HCEC 1CT (cell line): ENCODE data around the gene TMEM238.
"Not testable (repeated sequence)": the region's sequence is repeated elsewhere in the genome, so short reads cannot be mapped to it uniquely, and the experiment has no call there.

Experiments
- DNase-seq: peaks from one replicate; pipeline ENCODE4 v3.0.0-alpha.2; 2017

The TMEM238 gene

DNA sequence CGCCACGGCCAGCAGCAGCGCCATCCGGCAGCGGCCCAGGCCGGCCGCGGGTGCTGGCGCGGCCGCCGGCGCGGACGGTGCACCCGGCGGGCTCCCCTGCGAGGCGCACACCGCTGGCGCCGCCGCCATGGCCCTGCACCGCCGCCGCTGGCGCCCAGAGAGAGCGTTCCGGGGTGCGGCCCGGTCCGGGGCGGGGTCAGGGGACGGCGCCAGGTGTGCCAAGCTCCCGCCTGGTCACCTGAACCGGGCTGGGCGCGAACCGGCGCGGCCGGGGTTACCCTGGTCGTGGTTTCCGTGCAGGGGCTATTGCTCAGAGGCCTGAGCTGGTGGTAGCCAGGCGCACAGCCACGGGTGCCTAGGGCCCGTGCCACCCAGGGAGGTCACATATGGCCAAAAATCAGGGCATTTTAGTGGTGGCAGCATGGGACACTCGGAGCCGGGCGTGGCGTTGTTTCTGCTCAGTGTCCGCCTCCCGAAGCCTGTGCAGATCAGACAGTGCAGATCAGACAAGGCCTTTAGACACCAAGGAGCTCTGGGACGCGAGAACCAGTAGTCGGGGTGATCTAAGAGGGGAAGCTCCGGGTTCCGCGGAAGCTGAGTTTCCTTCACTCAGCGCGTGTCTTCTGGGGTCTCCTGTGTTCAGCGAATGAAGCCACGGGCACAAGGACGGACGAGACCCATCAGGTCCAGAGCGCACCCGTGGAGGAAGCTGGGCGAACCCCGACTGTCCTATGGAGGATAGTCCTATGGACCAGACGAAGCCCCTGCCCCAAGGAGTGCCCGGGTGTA is at the start of gene TMEM238:
TMEM238 (minus strand) TSS at position 162 of the 789 bp plus-strand sequence; CDS start at position 129, 33 bp downstream.
- DNase-seq, result no peak

DNA sequence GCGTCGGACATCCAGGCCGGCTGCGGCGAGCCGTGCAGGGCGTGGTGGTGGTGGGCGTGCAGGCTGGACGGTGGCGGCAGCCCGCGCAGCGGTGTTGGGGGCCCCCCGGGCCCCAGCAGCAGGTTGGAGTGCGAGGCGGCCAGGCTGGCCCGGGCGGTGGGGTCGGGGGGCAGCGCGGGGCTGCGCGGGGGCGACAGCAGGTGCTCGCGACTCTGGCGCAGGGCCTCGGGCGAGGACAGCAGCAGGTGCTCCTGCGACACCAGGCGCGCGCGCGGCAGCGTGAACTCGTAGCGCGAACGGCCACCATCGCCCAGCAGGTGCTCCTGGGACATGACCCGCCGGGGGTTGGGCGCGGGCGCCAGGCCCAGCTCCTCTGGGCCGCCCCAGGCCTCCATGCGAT is 49.2 kb upstream of the TMEM238 start:
- DNase-seq, result no peak

- DNase-seq, result no peak
These were observed 48.3 kb upstream of the TMEM238 start for GRCh38 chr19:55432241-55432959.

DNA sequence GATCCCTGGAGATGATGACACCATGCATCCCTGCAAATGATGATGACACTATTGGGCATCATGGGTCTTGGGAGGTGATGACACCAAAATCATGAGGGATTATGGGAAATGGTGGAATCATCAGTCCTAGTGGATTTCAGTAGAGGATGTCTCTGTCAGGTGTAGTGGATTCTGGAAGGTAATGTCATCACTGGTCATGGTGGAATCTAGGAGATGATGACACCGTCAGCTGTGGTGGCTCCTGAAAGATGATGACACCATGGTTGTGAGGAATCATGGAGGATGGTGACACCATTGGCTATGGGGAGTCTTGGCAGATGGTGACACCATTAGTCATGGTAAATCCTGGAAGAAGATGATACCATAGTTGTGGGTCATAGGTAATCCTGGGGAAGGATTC is 47.1 kb upstream of the TMEM238 start:
- DNase-seq, result no peak

GRCh38 chr19:55426042-55426441 is 42.0 kb upstream of the TMEM238 start:
- DNase-seq, result no peak

DNA sequence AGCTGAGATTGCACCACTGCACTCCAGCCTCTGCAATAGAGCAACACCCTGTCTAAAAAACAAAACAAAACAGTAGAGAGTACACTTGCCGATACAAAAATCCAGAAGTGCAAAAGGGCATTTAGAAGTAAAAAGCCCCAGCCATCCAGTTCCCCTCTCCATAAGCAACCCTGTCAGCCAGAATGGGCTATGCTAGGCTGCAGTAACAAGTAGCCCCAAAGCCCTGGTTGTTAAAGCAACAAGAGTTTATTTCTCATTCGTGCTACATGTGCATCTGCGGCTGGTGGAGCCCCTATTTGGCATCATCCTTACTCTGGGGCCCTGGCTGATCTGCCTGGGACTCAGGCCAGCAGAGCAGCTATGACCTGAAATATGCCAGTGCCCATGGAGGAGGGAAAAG is 40.4 kb upstream of the TMEM238 start:
- DNase-seq, result no peak

DNA sequence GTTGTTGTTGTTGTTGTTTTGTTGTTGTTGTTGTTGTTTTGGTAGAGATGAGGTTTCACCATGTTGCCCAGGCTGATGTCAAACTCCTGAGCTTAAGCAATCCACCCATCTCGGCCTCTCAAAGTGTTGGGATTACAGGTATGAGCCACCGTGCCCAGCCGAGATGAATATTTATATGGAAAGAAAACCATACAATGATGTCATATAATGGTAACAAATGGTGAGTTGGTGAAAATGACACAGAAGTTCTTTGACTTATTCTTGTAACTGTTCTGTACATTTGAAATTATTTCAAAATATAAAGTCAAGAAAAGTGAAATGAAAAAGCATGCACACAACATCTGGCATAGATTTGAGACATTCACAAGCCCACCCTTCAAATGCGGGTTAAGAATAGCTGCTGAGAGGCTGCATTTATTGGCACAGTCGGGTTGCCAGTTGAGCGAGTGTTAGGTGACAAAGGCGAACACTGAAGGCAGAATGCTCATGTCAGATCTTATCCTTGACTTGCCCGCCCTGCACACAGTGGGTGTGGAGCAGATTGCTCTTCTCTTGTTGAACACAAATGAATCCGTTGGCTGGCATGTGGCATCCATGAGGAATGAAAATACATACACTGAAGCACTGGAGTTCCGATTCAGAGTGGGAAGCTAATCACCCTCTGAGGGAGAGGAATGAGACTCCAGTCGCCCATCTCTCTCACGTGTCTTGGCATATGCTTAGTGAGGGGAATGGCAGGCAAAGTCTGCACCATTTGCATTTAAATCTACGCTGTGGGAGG is 39.3 kb upstream of the TMEM238 start:
- DNase-seq, result no peak

GRCh38 chr19:55421281-55421680 is 37.2 kb upstream of the TMEM238 start:
- not testable (repeated sequence) for DNase-seq

GRCh38 chr19:55419624-55420236 is 35.6 kb upstream of the TMEM238 start:
- no peak for DNase-seq

- DNase-seq, result no peak
These were observed 35.0 kb upstream of the TMEM238 start for GRCh38 chr19:55419103-55419502.

DNA sequence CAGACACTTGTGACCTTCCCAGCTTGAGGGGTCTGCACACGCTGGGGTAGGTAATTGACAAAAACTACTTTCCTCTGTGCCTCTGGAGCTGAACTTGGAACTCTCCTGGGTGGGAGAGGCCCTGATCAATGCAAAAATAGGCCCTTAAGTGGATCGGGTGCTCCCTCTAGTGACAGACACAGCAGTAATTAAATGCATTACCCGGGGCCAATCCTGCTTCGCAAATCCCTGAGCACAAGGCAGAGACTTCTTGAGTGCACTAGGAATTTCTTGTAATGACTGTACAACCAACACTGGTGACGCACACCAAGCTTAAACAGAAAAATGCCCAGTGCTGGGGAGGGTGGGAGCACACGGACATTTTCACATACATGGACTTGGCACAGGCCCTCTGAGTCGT is 34.1 kb upstream of the TMEM238 start:
- DNase-seq, result peak; percentile 77

- DNase-seq, result no peak
These were observed 26.1 kb upstream of the TMEM238 start for GRCh38 chr19:55410168-55410567.

GRCh38 chr19:55409179-55409578 is 25.1 kb upstream of the TMEM238 start:
- not testable (repeated sequence) for DNase-seq

- DNase-seq, result no peak
These were observed 24.4 kb upstream of the TMEM238 start for GRCh38 chr19:55408533-55408872.

GRCh38 chr19:55407800-55408532 is 23.9 kb upstream of the TMEM238 start:
- DNase-seq, result peak; percentile 99

DNA sequence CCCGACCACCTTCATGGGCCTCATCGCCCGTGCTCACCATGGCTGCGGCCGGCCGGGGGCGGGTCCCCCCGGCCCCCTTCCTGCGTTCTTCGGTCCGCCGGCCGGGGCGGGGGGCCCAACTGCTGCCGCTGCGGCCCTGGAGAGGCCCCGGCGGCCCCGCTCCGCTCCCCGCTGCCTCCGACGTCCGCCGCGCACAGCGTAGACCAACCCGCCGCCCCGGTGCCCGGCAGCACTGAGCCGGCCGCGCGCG is 23.4 kb upstream of the TMEM238 start, which contains the start of gene UBE2S:
UBE2S (minus strand) TSS at position 239 of the 250 bp plus-strand sequence; CDS start at position 40, 199 bp downstream.
- DNase-seq, result not testable (repeated sequence)

DNA sequence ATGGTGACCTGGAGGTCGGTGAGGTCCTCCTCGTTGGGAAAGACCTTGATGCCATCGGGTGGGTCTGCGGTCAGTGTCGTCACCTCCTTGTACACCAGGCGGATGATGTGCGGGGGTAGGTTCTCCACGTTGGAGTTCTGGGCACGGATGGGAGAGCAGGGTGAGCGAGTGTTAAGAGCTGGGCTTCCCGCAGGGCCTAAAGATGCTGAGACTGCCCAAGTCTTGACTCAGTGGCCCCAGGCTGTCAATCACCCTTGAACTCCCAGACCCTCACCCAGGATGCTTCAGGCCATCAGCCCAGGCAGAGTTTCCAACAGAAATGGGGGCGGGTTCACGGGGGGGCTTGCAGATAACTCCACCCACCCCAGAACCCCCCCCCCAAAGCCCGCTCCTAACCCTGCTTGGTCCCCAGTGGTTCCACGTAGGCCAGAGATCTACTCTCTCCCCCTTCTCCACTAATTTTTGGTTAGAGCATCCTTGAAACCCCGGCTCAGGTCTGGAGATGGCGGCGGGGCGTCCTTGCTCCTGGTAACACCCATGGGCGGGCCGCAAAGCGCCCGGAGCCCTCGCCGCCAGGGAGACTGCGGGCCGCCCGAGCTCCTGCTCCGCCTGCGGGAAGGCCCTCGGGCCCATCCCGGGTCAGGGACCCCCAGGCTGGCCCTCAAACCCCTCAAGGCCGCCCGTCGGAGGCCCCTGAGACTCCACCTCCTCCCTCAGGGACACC is 22.9 kb upstream of the TMEM238 start:
- DNase-seq, result no peak

GRCh38 chr19:55406091-55406825 is 22.2 kb upstream of the TMEM238 start:
- DNase-seq, result no peak

- DNase-seq, result no peak
These were observed 21.5 kb upstream of the TMEM238 start for GRCh38 chr19:55405638-55406037.

GRCh38 chr19:55402509-55402908 is 18.4 kb upstream of the TMEM238 start:
- no peak for DNase-seq

DNA sequence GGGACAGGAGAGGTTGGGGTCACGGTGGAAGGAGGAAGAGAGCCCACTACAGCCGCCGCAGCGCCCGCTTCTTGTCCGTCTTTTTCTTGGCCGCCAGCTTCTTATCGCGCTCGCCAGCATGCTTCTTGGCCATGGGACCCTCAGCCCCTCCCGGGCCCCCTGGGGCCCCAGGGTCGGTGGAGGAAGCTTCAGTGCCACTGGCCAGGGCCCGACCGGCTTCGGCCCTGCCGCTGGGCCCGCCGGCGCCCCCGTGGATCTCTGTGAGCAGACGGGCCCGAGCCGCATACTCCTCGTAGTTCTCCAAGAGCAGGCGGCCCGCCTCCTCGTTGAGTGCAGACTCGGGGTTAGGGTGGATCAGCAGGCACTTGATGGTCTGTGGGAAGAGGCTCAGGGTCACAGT is 17.3 kb upstream of the TMEM238 start:
- not testable (repeated sequence) for DNase-seq
